ENCODE data around the gene SP4. TPM values are rescaled to one million over a fixed set of nuclear protein-coding genes. Genes with fewer than 3 reads are reported as not detected.

Gene SP4
- total RNA-seq, 1 experiment from 2014 or later, result 6.1 TPM

DNA sequence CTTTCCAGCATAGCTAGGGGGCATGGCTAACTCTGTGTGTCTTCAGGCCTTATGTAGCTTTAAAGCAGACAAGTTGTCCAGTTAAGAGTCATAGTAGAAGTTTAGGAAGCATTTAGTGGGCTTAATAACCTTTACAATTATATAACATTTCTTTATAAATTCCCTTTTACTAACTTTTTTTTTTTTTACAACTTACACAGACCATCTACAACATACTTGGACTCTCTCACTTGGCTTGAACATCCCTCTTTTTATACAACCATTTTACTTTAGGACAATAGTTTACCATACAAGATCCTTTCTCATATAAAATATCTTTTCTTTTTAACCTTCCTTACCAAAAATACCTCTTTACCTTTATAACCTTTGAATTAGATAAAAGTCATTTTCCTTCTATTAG lies 26.3 kb downstream of the SP4 start:
- Histone ChIP-seq H3K9me2 (ENCODE audit: insufficient read depth) (no peaks in the 10 kb centered on the region), H3F3A (ENCODE audit: insufficient read depth, low read depth) (no peaks in the 10 kb centered on the region), H3K4me3 (no peak overlapping the region), H3K4me1 (replicated peaks; ENCODE audit: insufficient read depth) (no peaks in the 10 kb centered on the region), H3K36me3 (ENCODE audit: low read depth) (no peaks in the 10 kb centered on the region), H3K27me3 (ENCODE audit: insufficient read depth, low read depth) (no peaks in the 10 kb centered on the region), H4K20me1 (ENCODE audit: insufficient read depth) (no peaks in the 10 kb centered on the region), H3K9me3 (ENCODE audit: insufficient read depth, low read depth) (peaks cover 25% of the 10 kb centered on the region), H3K79me2 (ENCODE audit: low read depth) (no peaks in the 10 kb centered on the region), H3K4me2 (no peak overlapping the region), H2AFZ (no peak overlapping the region), H3K27ac (no peak overlapping the region)
- BruUV-seq (replicated peaks), result no TSS peak
- intact Hi-C loops (cut with micrococcal nuclease; ENCODE audit: unreplicated experiment), result no loop called here
- CTCF ChIA-PET, result no interaction called here
- TF ChIP-seq EZH2 (IDR thresholded peaks at IDR 0.05; ENCODE audit: low read depth), result no peak
- TF ChIP-seq, protein P1, sequence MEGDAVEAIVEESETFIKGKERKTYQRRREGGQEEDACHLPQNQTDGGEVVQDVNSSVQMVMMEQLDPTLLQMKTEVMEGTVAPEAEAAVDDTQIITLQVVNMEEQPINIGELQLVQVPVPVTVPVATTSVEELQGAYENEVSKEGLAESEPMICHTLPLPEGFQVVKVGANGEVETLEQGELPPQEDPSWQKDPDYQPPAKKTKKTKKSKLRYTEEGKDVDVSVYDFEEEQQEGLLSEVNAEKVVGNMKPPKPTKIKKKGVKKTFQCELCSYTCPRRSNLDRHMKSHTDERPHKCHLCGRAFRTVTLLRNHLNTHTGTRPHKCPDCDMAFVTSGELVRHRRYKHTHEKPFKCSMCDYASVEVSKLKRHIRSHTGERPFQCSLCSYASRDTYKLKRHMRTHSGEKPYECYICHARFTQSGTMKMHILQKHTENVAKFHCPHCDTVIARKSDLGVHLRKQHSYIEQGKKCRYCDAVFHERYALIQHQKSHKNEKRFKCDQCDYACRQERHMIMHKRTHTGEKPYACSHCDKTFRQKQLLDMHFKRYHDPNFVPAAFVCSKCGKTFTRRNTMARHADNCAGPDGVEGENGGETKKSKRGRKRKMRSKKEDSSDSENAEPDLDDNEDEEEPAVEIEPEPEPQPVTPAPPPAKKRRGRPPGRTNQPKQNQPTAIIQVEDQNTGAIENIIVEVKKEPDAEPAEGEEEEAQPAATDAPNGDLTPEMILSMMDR (conservative IDR thresholded peaks at IDR 0.05), result no peak
- POLR2A ChIA-PET (ENCODE audit: unreplicated experiment), result no interaction called here
- no peak for DNase-seq

DNA sequence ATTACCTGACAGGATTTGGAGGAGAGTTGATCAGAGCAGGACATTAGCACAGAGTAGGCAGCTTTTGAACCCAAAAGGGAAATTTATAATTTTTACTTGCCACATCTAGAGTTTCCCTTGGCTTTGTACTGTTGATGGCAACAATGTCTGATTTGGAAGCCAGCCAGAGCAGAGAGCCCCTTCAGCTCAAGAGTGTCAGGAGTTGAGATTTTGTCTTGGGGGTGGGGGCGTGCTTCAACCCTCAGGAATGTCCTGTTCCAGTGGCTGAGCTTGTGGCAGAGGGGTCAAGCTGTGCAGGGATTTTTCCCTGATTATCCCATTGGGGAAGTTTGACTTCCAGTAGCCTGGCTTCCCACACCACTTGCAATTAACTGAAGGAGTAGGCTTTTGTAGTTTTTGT lies 27.0 kb downstream of the SP4 start:
- Histone ChIP-seq H3F3A (ENCODE audit: insufficient read depth, low read depth) (no peaks in the 10 kb centered on the region), H3K9me2 (ENCODE audit: insufficient read depth) (no peaks in the 10 kb centered on the region), H3K9me3 (ENCODE audit: insufficient read depth, low read depth) (peaks cover 25% of the 10 kb centered on the region), H3K4me2 (no peak overlapping the region), H2AFZ (no peak overlapping the region), H3K27me3 (ENCODE audit: insufficient read depth, low read depth) (no peaks in the 10 kb centered on the region), H3K27ac (no peak overlapping the region), H3K4me1 (replicated peaks; ENCODE audit: insufficient read depth) (no peaks in the 10 kb centered on the region), H3K4me3 (no peak overlapping the region), H3K79me2 (ENCODE audit: low read depth) (no peaks in the 10 kb centered on the region), H4K20me1 (ENCODE audit: insufficient read depth) (no peaks in the 10 kb centered on the region), H3K36me3 (ENCODE audit: low read depth) (no peaks in the 10 kb centered on the region)
- TF ChIP-seq, protein P1 (conservative IDR thresholded peaks at IDR 0.05), result no peak
- no peak for TF ChIP-seq EZH2 (IDR thresholded peaks at IDR 0.05; ENCODE audit: low read depth)
- CTCF ChIA-PET, result no interaction called here
- no peak for DNase-seq
- intact Hi-C loops (cut with micrococcal nuclease; ENCODE audit: unreplicated experiment), result no loop called here
- BruUV-seq (replicated peaks), result no TSS peak
- POLR2A ChIA-PET (ENCODE audit: unreplicated experiment), result no interaction called here

DNA sequence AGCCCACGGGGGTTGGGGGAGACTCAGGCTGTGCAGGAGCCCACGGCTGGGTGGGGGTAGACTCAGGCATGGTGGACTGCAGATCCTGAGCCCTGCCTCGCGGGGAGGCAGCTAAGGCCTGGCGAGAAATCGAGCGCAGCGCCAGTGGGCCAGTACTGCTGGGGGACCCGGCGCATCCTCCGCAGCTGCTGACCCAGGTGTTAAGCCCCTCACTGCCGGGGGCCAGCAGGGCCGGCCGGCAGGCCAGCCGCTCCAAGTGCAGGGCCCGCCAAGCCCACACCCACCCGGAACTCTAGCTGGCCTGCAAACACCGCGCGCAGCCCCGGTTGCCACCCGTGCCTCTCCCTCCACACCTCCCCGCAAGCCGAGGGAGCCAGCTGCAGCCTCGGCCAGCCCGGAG lies 33.4 kb downstream of the SP4 start:
- H3K4me2 ChIP-seq, result no peak overlapping the region
- no peaks in the 10 kb centered on the region for H3F3A ChIP-seq (ENCODE audit: insufficient read depth, low read depth)
- no peak for TF ChIP-seq EZH2 (IDR thresholded peaks at IDR 0.05; ENCODE audit: low read depth)
- TF ChIP-seq, protein P1 (conservative IDR thresholded peaks at IDR 0.05), result no peak
- intact Hi-C loops (cut with micrococcal nuclease; ENCODE audit: unreplicated experiment), result no loop called here
- no peak for DNase-seq
- no peaks in the 10 kb centered on the region for H3K4me1 ChIP-seq (replicated peaks; ENCODE audit: insufficient read depth)
- H3K79me2 ChIP-seq (ENCODE audit: low read depth), result no peaks in the 10 kb centered on the region
- H3K9me3 ChIP-seq (ENCODE audit: insufficient read depth, low read depth), result no peaks in the 10 kb centered on the region
- no peak overlapping the region for H3K4me3 ChIP-seq
- no peak overlapping the region for H3K27ac ChIP-seq
- ChIA-PET CTCF (no interaction called here), POLR2A (ENCODE audit: unreplicated experiment) (no interaction called here)
- no TSS peak for BruUV-seq (replicated peaks)
- H4K20me1 ChIP-seq (ENCODE audit: insufficient read depth), result no peaks in the 10 kb centered on the region
- H3K9me2 ChIP-seq (ENCODE audit: insufficient read depth), result no peaks in the 10 kb centered on the region
- no peaks in the 10 kb centered on the region for H3K27me3 ChIP-seq (ENCODE audit: insufficient read depth, low read depth)
- no peaks in the 10 kb centered on the region for H3K36me3 ChIP-seq (ENCODE audit: low read depth)
- H2AFZ ChIP-seq, result no peak overlapping the region

Data from PC-9 (cell line).